ENCODE measurements around the gene HLX. TPM values are rescaled to one million over a fixed set of nuclear protein-coding genes. Genes with fewer than 3 reads are reported as not detected.

HLX gene
- total and polyA plus RNA-seq, 9 of the 15 experiments (the other 6 are each of a cell fraction or from before 2014, with no cell fraction given), result 0.10 to 3.0 (median 1.6) TPM

- peak in 1 of 2 experiments; percentile 38 for TF ChIP-seq AFF1 (IDR thresholded peaks at IDR 0.05; ENCODE audit: low read depth in 1 of 2, partially characterized antibody in 2 of 2)
- no peak for TF ChIP-seq GABPB1 (CRISPR knock-in tag; IDR thresholded peaks at IDR 0.05)
- TF ChIP-seq RHOXF2B (CRISPR knock-in tag; conservative IDR thresholded peaks at IDR 0.05), result no peak
- no peak for TF ChIP-seq ZNF253 (CRISPR knock-in tag; conservative IDR thresholded peaks at IDR 0.05)
- TF ChIP-seq NR3C1 (CRISPR knock-in tag; IDR thresholded peaks at IDR 0.05), result no peak
- TF ChIP-seq HNRNPK (IDR thresholded peaks at IDR 0.05; ENCODE audit: low read depth, low read length, poor library complexity, severe bottlenecking), result no peak
- peak; percentile 73 to 78 for TF ChIP-seq TRIM24 (IDR thresholded peaks at IDR 0.05)
- no peak for TF ChIP-seq POU5F1 (IDR thresholded peaks at IDR 0.05; ENCODE audit: borderline replicate concordance, low read depth, low read length, partially characterized antibody)
- TF ChIP-seq ZFP36 (IDR thresholded peaks at IDR 0.05; ENCODE audit: low read depth, low read length, partially characterized antibody), result no peak
- no peak for TF ChIP-seq CBX2 (IDR thresholded peaks at IDR 0.05; ENCODE audit: insufficient read depth, low read length, poor library complexity, severe bottlenecking)
- peak in 1 of 2 experiments; percentile 71; a peak in 1 of 4 replicates for TF ChIP-seq FOXA3 (CRISPR knock-in tag; conservative IDR thresholded peaks at IDR 0.05 in 1 of 2, IDR thresholded peaks at IDR 0.05 in 1 of 2)
- TF ChIP-seq SAFB2 (IDR thresholded peaks at IDR 0.05; ENCODE audit: borderline replicate concordance, low read depth, low read length, severe bottlenecking), result no peak
- TF ChIP-seq BMI1 (IDR thresholded peaks at IDR 0.05; ENCODE audit: low read length), result no peak
- TF ChIP-seq MCM7 (IDR thresholded peaks at IDR 0.05), result no peak
- TF ChIP-seq, protein P1, sequence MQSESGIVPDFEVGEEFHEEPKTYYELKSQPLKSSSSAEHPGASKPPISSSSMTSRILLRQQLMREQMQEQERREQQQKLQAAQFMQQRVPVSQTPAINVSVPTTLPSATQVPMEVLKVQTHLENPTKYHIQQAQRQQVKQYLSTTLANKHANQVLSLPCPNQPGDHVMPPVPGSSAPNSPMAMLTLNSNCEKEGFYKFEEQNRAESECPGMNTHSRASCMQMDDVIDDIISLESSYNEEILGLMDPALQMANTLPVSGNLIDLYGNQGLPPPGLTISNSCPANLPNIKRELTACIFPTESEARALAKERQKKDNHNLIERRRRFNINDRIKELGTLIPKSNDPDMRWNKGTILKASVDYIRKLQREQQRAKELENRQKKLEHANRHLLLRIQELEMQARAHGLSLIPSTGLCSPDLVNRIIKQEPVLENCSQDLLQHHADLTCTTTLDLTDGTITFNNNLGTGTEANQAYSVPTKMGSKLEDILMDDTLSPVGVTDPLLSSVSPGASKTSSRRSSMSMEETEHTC (IDR thresholded peaks at IDR 0.05), result peak; percentile 49; the same call in 1 of the 2 replicates
- TF ChIP-seq KLF10 (CRISPR knock-in tag; IDR thresholded peaks at IDR 0.05), result no peak
- TF ChIP-seq GABPB2 (CRISPR knock-in tag; conservative IDR thresholded peaks at IDR 0.05), result no peak
- no peak for TF ChIP-seq TAF15 (IDR thresholded peaks at IDR 0.05; ENCODE audit: low read depth, low read length)
- TF ChIP-seq, protein P2, sequence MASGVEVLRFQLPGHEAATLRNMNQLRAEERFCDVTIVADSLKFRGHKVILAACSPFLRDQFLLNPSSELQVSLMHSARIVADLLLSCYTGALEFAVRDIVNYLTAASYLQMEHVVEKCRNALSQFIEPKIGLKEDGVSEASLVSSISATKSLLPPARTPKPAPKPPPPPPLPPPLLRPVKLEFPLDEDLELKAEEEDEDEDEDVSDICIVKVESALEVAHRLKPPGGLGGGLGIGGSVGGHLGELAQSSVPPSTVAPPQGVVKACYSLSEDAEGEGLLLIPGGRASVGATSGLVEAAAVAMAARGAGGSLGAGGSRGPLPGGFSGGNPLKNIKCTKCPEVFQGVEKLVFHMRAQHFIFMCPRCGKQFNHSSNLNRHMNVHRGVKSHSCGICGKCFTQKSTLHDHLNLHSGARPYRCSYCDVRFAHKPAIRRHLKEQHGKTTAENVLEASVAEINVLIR (CRISPR knock-in tag; IDR thresholded peaks at IDR 0.05), result no peak
- TF ChIP-seq, protein P3, sequence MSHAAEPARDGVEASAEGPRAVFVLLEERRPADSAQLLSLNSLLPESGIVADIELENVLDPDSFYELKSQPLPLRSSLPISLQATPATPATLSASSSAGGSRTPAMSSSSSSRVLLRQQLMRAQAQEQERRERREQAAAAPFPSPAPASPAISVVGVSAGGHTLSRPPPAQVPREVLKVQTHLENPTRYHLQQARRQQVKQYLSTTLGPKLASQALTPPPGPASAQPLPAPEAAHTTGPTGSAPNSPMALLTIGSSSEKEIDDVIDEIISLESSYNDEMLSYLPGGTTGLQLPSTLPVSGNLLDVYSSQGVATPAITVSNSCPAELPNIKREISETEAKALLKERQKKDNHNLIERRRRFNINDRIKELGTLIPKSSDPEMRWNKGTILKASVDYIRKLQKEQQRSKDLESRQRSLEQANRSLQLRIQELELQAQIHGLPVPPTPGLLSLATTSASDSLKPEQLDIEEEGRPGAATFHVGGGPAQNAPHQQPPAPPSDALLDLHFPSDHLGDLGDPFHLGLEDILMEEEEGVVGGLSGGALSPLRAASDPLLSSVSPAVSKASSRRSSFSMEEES (CRISPR knock-in tag; IDR thresholded peaks at IDR 0.05), result no peak
These were observed 48.2 kb downstream of the HLX start (continued) for GRCh38 chr1:220927442-220927841.

Data from K562 (cell line).